ENCODE data around the gene ABCC1.
A peak's percentile ranks its signal among the peaks of the same experiment; 100 is the strongest.

ABCC1 gene

GRCh38 chr16:16027728-16028310, 78.4 kb downstream of the ABCC1 start:
- H3K4me3 ChIP-seq (ENCODE audit: low read length) = no peak overlapping the region
- DNase-seq (ENCODE audit: low read depth) = no peak
- TF ChIP-seq CTCF (conservative IDR thresholded peaks at IDR 0.05; ENCODE audit: low read length) = no peak

- no peak overlapping the region for H3K4me3 ChIP-seq (ENCODE audit: low read length)
- no peak for DNase-seq (ENCODE audit: low read depth)
- no peak for TF ChIP-seq CTCF (conservative IDR thresholded peaks at IDR 0.05; ENCODE audit: low read length)
These were observed 79.0 kb downstream of the ABCC1 start for GRCh38 chr16:16028311-16028999.

- TF ChIP-seq CTCF (conservative IDR thresholded peaks at IDR 0.05; ENCODE audit: low read length) = no peak
- H3K4me3 ChIP-seq (ENCODE audit: low read length) = no peak overlapping the region
- peak; percentile 24 for DNase-seq (ENCODE audit: low read depth)
These were observed 80.1 kb downstream of the ABCC1 start for GRCh38 chr16:16029431-16030011.

- no peak overlapping the region for H3K4me3 ChIP-seq (ENCODE audit: low read length)
- DNase-seq (ENCODE audit: low read depth) = no peak
- TF ChIP-seq CTCF (conservative IDR thresholded peaks at IDR 0.05; ENCODE audit: low read length) = no peak
These were observed 81.0 kb downstream of the ABCC1 start for GRCh38 chr16:16030449-16030848.

- no peak for DNase-seq (ENCODE audit: low read depth)
- no peak for TF ChIP-seq CTCF (conservative IDR thresholded peaks at IDR 0.05; ENCODE audit: low read length)
- no peak overlapping the region for H3K4me3 ChIP-seq (ENCODE audit: low read length)
These were observed 82.0 kb downstream of the ABCC1 start for GRCh38 chr16:16031401-16031800.

GRCh38 chr16:16032271-16032979, 83.0 kb downstream of the ABCC1 start:
- TF ChIP-seq CTCF (conservative IDR thresholded peaks at IDR 0.05; ENCODE audit: low read length) = no peak

More at GRCh38 chr16:16032271-16032979, 83.0 kb downstream of the ABCC1 start:
- no peak overlapping the region for H3K4me3 ChIP-seq (ENCODE audit: low read length)
- DNase-seq (ENCODE audit: low read depth) = no peak

Data from AG10803 (cell line).